Smooth muscle cell of the brain vasculature (primary cell): ENCODE data around the gene VGLL4.
"Not testable (repeated sequence)": the region's sequence is repeated elsewhere in the genome, so short reads cannot be mapped to it uniquely, and the experiment has no call there.

Experiments used
- DNase-seq: peaks from one replicate; pipeline ENCODE4 v3.0.0-alpha.2; 2012; ENCODE audit warnings: low read depth, low spot score

VGLL4 gene

DNA sequence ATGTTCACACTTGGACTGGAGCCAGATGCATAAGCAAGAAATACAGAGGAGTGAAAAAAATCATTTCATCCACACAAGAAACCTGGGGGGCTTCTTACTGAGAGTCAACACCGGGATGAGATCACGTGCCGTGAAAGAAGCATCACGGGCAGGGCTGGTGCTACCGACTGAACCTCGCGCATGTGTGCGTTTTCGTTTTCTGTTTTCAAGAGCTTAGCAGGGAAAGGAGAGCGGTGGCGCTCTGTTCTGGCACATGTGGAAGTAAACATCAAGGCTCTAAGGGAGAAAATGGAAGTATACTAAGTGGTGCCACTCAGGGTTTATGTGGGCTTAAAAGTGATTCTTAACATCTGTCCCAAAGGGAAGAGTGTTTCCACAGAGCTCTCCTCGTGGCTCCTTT is 55.9 kb downstream of the VGLL4 start:
- DNase-seq = no peak

- DNase-seq = no peak
Observed at GRCh38 chr3:11584570-11584969, 59.1 kb downstream of the VGLL4 start.

- no peak for DNase-seq
Observed at GRCh38 chr3:11583638-11584046, 60.1 kb downstream of the VGLL4 start.

DNA sequence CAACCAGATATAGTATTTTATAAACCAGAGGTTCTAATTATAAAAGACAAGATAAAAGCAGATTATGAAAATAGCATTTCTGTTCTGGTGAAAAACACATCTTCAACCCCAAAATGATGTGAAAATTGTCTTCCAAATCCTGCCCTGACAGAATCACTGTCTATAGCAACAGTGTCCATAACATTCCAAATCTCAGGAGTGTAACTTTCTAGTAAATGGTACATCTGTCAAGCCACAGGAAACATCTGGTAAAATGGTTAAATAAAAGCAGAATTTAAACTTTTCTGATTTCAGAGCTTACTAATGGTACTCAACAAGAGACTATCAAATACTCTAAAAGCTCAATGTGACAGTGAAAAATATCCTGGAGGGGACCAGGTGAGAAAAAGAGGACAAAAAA is 60.5 kb downstream of the VGLL4 start:
- no peak for DNase-seq

DNA sequence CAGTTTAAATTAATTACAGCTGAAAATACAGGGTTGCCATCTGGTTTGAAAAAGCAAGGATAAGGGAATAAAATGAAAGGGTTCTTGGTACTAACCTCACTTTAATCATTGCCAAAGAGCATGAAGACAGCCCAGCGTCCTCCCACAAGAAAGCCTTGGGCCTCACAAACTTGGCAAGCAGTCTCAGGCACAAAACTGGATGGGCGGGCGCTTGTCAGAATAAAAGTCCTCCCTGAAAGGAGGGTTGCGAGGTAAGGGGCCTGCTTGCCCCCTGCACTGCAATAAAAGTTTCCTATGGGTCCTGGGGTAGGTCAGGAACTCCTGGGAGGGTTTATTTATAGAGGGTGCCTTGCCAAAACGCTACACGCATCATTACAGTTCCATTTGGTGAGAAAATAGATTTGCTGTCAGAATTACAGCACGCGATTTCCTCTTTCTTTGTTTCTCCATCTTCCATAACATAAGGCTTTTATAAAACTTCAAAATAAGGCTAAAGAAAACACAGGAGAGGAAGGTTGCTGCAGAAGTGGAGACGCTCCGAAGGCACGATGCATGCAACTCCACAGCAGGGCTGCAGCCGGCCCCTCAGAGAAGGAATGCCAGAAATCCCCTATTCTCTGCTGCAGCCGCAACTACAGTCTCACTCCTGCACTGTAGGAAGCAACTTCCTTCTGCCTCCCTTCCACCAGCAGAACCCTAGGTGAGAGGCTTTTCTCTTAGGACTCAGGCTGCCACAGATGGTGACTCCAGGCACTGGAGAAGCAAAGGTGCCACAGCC is 61.3 kb downstream of the VGLL4 start:
- no peak for DNase-seq

- no peak for DNase-seq
Observed at GRCh38 chr3:11581237-11582190, 62.2 kb downstream of the VGLL4 start.

- no peak for DNase-seq
Observed at GRCh38 chr3:11580645-11581044, 63.1 kb downstream of the VGLL4 start.

DNA sequence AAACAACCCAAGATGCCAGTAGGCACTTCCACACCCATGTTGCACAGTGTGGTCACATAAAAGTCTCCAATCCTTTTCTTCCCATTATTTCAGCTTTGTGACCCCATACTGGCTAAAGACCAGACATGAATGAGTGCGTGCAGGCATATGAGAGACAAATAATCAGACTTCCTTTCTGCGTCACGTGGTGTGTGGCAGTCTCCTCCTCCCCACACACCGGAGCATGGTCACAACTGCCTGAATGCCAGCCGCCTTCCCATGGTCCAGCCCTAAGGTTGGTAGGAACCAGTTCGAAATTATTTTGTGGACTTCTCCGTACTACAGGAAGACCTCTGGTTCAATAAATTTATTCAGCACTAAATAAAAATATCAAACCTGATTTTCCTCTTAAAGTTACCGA is 65.5 kb downstream of the VGLL4 start:
- no peak for DNase-seq

DNA sequence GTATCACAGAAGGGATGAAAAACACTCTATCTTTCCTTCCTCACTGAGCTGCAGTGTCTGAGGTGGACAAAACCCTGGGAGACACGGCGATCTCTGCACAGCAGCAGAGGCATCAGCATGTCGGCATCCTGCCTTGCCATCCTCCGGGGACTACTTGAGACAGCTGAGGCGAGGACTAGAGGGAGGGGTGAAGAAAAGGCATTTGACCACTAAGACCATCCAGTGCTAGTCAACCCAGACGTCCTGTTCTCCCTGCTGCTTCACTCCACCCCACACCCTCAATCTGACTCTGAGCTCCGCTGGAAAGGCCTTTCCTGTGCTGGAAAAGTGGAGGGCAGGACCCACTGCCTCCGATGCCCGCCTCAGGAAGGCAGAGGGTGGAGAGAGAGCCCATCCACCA is 67.3 kb downstream of the VGLL4 start:
- DNase-seq = no peak

GRCh38 chr3:11575677-11576076 is 68.0 kb downstream of the VGLL4 start:
- no peak for DNase-seq

DNA sequence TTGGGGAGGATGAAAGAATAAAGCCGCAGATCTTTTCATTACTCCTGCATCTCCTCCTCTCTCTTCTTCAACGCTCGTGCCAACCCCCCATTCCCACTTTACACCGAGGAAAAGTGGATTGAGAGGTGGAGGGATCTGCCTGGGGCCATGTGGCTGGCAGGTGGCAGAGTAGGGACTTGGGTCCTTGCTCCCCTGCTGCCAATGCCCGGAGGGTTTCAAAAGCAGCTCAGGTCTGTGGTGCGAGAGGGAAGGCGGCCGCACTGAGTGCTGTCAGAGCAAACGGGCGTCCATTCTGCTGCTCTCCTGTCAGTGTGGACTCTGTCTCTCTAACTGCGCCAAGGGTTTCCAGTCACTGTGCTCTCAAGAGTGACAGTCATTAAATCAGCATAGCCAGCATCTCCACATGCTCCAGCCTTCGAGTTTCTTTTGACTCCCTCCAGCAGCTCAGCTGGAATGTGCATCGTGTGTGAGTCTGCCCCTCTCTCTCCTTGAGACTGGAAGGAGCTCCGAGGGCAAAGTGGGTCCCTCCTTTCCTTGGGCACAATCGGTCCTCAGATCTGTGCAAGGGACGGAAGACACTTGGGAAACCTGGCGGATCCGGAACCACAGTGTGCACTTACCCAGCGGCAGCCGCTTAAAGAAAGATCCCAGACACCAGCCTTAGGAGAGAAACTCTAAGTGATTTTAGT is 68.6 kb downstream of the VGLL4 start:
- DNase-seq = no peak

GRCh38 chr3:11572660-11573059 is 71.1 kb downstream of the VGLL4 start:
- not testable (repeated sequence) for DNase-seq

GRCh38 chr3:11570789-11571495 is 72.8 kb downstream of the VGLL4 start:
- DNase-seq = no peak

DNA sequence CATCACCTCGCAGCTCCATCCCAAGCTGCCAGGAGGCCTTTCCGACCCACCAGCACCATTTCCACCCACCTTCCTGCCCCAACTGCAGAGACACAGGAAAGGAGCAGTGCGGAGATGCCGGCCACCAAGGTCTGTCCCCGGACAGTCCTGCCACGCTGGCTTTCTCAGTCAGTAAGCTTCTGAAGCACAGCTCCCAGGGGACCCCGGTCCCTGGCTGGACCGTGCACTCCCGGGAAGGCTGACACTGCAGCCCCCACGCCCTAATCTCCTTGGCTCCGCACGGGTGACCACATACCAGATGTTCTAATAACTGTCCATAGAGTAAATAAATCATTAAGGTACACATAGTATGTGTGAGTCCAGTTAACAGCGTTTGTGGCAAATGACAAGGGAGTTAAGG is 73.5 kb downstream of the VGLL4 start:
- no peak for DNase-seq

DNA sequence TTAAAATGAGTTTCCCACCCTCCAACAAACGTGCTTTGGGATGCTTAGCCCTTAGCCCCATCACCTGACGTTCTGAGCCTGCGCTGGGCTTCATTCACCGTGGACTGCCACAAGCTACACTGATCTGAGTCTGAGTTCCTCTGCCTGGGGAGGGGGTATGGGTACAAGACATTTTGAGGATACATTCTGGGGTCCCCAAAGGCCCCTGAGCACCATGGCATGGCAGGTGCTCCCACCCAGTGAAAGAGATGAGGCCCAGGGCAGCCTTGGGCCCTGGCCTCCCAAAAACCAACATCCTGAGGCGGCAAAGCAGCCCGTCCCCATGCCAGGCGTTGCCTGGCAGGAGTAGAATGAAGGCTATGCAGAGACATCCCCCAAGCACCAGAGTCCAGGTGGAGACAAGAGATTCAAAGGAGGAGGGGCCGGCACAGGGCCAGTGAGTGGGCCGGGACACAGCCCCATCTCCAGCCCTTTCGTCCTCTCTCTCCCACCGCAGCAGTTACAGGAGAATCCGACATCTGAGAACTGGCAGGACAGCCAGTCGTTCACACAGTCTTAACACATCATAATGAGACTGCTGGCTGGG is 74.5 kb downstream of the VGLL4 start:
- DNase-seq = no peak

GRCh38 chr3:11568503-11569155 is 75.1 kb downstream of the VGLL4 start:
- no peak for DNase-seq

DNA sequence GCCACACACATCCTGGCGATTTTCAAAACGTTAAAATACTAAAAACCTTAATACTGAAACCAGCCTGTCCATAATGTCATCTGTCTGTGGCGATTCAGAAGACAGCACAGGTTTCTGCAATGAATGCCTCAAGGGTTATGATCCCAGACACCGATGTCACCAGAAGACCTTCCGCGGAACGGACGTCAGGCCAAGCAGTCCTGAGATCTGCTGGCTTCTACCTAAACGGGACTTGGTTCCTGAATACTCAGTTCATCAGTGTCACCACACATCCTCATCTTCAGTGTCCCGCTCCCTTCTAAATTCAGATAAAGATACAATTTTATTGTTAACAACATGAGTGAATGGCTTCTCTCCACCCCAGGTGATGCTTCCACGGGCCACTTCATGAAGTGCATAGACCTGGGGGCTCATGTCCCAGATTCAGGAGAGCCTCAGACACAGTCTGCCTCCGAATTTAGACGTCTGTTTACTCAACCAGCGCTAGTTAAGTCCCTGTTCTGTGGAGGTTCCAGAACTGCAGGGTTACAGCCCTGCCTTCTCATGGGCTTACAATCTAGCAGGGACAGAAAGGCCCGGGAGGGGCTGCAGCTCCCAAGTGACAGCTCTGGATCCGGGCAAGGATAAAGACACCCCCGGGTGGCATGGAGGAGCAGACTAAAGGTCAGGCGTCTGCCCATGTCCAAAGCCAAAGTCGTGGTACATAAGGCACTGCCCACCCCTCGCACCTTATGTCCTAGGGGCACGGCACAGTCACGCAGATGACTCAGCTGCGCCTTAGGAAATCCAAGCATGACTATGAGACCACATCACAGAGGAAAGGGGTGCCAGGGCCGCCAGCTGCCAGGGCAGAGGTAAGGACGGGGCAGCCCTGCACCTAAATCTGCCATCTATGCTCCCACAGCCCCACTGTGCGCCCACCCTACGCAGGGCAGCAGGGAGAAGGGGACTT is 75.9 kb downstream of the VGLL4 start:
- no peak for DNase-seq

DNA sequence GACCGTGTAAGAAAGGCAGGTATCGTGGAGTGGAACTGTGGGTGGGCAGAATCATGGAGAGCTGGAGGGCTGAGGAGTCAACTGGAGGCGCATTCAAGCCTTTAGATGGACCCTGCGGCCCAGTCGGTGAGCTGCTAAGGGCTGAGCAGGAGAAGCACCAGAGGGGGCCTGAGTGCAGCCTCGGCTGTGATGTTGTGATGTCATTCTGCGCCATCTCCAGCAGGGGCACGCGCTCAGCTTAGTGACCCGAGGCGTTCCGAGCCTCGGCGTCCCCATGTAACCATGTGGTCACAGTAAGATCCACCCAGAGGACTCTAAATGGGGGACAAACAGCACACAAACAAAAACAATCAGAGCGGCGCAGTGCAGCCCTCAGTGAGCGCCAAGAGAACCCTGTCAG is 76.8 kb downstream of the VGLL4 start:
- DNase-seq = no peak

DNA sequence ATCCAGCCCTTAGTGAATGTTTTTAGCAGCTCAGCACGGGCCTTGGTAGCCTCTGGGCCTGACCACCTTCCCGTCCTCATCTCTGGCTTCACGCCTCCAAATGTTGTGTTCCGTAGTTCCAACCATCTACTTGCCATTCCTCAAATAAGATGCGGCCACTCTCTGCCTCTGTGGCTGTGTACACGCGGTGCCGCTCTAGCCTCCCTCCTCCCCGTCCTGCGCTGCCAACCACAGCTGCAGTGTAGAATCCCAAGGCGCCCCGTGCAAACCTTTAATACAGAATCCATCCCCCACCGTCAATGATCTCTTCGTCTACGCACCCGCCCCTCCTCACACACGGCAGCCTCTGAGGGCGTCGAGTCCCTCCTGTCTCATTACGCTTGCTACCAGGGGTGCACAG is 77.2 kb downstream of the VGLL4 start:
- no peak for DNase-seq

DNA sequence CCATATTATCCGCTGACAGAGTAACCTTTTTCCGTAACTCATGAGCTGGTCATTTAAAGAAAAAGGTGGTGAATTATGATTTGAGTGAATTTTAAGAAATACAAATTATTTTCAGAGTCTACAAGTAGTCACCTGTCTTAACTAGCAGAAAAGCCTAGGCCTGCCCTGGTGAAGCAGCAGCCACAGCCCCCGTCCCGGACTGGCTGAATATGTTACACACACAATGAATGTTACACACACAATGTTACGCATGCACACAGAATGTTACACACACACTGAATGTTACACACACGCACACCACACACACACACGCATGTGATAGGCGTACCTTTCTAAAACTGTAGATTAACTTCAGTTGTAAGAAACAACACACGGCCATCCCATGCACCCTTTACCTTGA is 77.8 kb downstream of the VGLL4 start:
- DNase-seq = no peak
